Spleen (tissue), 11 donors: ENCODE results near the gene ZNF132. TPM values are rescaled to one million over a fixed set of nuclear protein-coding genes. Genes with fewer than 3 reads are reported as not detected.

Experiments
- DNase-seq: peaks from one replicate; pipeline ENCODE4 v3.0.0-alpha.2; 2020
- H3K27ac ChIP-seq, 8 donors: fragments of 200-600 bp; sonication (generic) in 7 of 8; 1 replicate in 4 of 8; 2 replicates in 4 of 8; pipeline versions ENCODE4 v1.5.0 to v1.8.0; 2016 to 2021; ENCODE audit warnings: inconsistent platforms in 4 of 8, mild to moderate bottlenecking in 4 of 8, moderate library complexity in 1 of 8
- H3K27me3 ChIP-seq, 7 donors: fragments of 200-600 bp; sonication (generic) in 6 of 7; replicated peaks in 1 of 7; 1 replicate in 4 of 7; 2 replicates in 3 of 7; pipeline versions ENCODE4 v1.5.0 to v1.8.0; 2016 to 2021; ENCODE audit warnings: inconsistent platforms in 3 of 7, mild to moderate bottlenecking in 1 of 7
- H3K36me3 ChIP-seq, 6 donors: fragments of 200-600 bp; sonication (generic) in 5 of 6; 1 replicate in 4 of 6; 2 replicates in 2 of 6; pipeline versions ENCODE4 v1.5.0 to v1.8.0; 2016 to 2021; ENCODE audit warnings: inconsistent platforms in 2 of 6
- H3K4me1 ChIP-seq, 6 donors: fragments of 200-600 bp; sonication (generic) in 5 of 6; 1 replicate in 3 of 6; 2 replicates in 3 of 6; pipeline versions ENCODE4 v1.5.0 to v1.8.0; 2016 to 2021; ENCODE audit warnings: inconsistent platforms in 3 of 6
- H3K4me3 ChIP-seq, 8 donors: fragments of 200-600 bp; sonication (generic) in 7 of 8; 1 replicate in 4 of 8; 2 replicates in 4 of 8; pipeline versions ENCODE4 v1.5.0 to v1.8.0; 2016 to 2021; ENCODE audit warnings: inconsistent platforms in 4 of 8, mild to moderate bottlenecking in 4 of 8, moderate library complexity in 2 of 8
- H3K9me3 ChIP-seq, 8 donors: fragments of 200-600 bp; sonication (generic) in 7 of 8; 1 replicate in 4 of 8; 2 replicates in 4 of 8; pipeline versions ENCODE4 v1.5.0 to v1.8.0; 2016 to 2021; ENCODE audit warnings: inconsistent platforms in 4 of 8
- POLR2A ChIP-seq, 3 donors: fragments of 450-650 bp; IDR thresholded peaks; one replicate each; pipeline ENCODE4 v1.5.1; 2017; ENCODE audit warnings: antibody characterized with exemption in 3 of 3, mild to moderate bottlenecking in 1 of 3
- POLR2AphosphoS5 ChIP-seq, 3 donors: sonication (generic); formaldehyde crosslinking; IDR thresholded peaks; one replicate each; pipeline ENCODE4 v1.5.1; 2017; ENCODE audit warnings: antibody characterized with exemption in 3 of 3
- WGBS, 5 donors: extraction: QIAGEN DNeasy Blood & Tissue Kit in 3 of 5; methylation state at CpG; one replicate each; pipeline versions ENCODE4 v1.1.5 to v1.1.7; 2013 to 2018; 5-methylcytosine and 5-hydroxymethylcytosine counted together
- intact Hi-C: fragments of 100-400 bp; cut with DNase I; formaldehyde crosslinking; loops from one replicate; pipeline ENCODE4 v1.15.0; 2023; ENCODE audit warnings: low total_unique reads
- polyA plus RNA-seq, 3 donors: library from polyadenylated mRNA; stranded (reverse); fragments of 200-250 nt; gene quantifications; one replicate each; pipeline ENCODE4 v1.2.1, GENCODE V29; 2013
- total RNA-seq, 7 donors: library from RNA; depleted of rRNA in 3 of 7; stranded (reverse); fragments of >200 nt in 3 of 7; fragmentation: NEBNext Ultra II Directional in 4 of 7; extraction: Animal tissue kit (Norgen Biotek cat#: 25700) in 4 of 7; gene quantifications; one replicate each; pipeline versions ENCODE4 v1.1.0 to v1.2.1, GENCODE V29; 2016 to 2021
- TF ChIP-seq, protein P1 (sequence below), 11 experiments: fragments of 200-600 bp in 7 of 11; fragments of 450-650 bp in 4 of 11; sonication (generic) in 4 of 11; IDR thresholded peaks in 8 of 11; conservative IDR thresholded peaks in 3 of 11; 1 replicate in 7 of 11; 2 replicates in 4 of 11; pipeline versions ENCODE4 v1.4.0 to v1.8.0; 2016 to 2021; ENCODE audit warnings: antibody characterized with exemption in 11 of 11, inconsistent platforms in 4 of 11, mild to moderate bottlenecking in 1 of 11
- donor health status: healthy with polysubstance abuse.
- donor health status: DM: no; HTN: no; CAD: no; lungs with moderate emphysema.
- donor health status: DM: no; HTN: no; CAD: no.
- donor health status: Bipolar disorder and iron deficiency.
- donor health status: healthy.
- donor health status: DM: no; HTN: no; CAD: no.
- donor health status: DM: yes; HTN: yes; CAD: no.

The ZNF132 gene
- total and polyA plus RNA-seq, 10 donors = 0.96 to 10.9 (median 5.4) TPM

DNA sequence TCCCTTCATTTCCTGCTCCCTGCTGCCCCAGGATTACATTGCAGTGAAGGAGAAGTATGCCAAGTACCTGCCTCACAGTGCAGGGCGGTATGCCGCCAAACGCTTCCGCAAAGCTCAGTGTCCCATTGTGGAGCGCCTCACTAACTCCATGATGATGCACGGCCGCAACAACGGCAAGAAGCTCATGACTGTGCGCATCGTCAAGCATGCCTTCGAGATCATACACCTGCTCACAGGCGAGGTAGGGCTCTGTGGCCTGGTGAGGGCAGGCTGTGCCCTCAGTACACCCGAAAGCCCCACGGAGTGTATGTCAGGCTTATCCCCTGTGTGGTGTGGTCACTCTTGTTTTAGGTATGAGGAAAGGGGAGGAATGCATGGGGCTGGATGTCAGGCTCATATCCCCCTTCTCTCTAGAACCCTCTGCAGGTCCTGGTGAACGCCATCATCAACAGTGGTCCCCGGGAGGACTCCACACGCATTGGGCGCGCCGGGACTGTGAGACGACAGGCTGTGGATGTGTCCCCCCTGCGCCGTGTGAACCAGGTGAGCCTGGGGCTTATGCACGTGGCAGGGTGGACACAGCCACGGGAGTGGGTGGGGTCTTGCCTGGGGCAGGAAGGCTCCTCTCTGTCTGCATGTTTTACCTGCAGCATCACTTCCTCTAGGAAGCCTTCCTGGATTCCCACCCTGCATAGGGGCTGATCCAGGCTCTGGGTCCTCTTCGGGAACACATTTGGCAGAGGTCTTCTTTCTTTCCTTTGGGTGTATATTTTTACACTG, 46.8 kb downstream of the ZNF132 start:
- no peak for TF ChIP-seq POLR2A (IDR thresholded peaks at IDR 0.05)
- TF ChIP-seq, protein P1, sequence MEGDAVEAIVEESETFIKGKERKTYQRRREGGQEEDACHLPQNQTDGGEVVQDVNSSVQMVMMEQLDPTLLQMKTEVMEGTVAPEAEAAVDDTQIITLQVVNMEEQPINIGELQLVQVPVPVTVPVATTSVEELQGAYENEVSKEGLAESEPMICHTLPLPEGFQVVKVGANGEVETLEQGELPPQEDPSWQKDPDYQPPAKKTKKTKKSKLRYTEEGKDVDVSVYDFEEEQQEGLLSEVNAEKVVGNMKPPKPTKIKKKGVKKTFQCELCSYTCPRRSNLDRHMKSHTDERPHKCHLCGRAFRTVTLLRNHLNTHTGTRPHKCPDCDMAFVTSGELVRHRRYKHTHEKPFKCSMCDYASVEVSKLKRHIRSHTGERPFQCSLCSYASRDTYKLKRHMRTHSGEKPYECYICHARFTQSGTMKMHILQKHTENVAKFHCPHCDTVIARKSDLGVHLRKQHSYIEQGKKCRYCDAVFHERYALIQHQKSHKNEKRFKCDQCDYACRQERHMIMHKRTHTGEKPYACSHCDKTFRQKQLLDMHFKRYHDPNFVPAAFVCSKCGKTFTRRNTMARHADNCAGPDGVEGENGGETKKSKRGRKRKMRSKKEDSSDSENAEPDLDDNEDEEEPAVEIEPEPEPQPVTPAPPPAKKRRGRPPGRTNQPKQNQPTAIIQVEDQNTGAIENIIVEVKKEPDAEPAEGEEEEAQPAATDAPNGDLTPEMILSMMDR (IDR thresholded peaks at IDR 0.05 in 8 of 11, conservative IDR thresholded peaks at IDR 0.05 in 3 of 11) = no peak
- TF ChIP-seq POLR2AphosphoS5 (IDR thresholded peaks at IDR 0.05) = peak in 1 of 3 donors; percentile 36
- 91 to 95% (median 93%) methylated on average over 17 to 26 of the region's 26 CpGs for WGBS, 5 donors
- DNase-seq = no peak

DNA sequence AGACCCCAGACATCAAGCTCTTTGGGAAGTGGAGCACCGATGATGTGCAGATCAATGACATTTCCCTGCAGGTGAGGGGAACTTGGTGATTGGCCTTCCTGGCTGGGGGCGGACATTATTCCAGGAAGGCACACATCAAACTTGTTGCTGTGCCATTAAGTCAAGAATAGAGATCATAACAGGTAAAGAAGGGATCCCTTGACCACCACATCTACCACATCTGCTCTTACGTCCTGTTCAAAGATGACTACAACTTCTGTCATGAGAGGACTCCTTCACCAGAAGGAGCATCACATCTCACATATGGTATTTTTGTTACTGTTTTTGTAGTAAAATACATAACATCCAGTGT, 51.8 kb downstream of the ZNF132 start:
- H3K27ac ChIP-seq = peak overlapping the region in 1 of 8 donors; percentile 93

More for the DNA sequence above, 46.8 kb downstream of the ZNF132 start:
- intact Hi-C loops = no loop called here
- Histone ChIP-seq H3K4me1 (peaks cover 1 to 61% (median 37%) of the 10 kb centered on the region in 6 donors), H3K27ac (no peak overlapping the region), H3K36me3 (peaks cover 3 to 74% (median 61%) of the 10 kb centered on the region in 6 donors), H3K4me3 (no peak overlapping the region), H3K9me3 (no peaks in the 10 kb centered on the region), H3K27me3 (peaks cover 0 to 29% (median 18%) of the 10 kb centered on the region in 7 donors)

DNA sequence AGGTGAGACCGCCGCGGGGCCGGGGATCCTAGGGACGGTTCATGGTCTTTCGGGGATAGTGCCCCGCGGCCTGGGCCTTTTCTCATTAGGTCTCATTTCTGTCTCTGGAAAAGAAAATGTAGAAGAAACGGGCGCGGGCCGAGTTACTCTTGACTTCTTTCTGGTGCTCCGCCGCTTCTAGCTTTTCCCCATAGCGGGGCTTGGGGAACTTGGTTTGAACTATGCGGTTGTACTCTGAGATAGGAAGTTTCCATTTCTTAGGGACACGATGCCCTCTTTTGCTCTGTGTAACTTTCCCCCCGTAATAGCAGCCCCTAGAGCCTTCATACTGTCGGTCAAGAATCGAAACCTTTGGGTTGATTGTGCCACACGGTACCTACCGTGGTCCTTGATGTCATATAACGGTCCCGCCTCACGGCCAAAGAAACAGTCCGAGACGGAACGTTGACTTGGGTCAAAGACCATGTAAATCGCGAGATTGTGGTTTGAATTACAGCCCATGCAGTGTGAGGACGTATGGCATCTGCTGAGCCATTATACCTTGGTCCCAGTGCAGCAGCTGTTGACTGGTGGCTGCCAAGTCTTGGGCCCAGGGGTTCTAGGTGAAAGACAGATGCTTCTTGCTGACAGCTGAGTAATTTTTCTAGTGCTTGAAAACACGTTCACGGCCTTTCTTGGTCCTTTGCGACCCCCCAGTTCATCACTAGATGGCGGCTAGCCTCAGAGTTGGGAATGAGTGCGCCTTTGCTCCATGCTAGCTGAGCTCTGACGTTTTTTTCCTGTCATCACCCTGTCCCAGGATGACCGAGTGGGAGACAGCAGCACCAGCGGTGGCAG, 52.4 kb downstream of the ZNF132 start:
- peak; percentile 56 for DNase-seq
- intact Hi-C loops = no loop called here
- no peaks in the 10 kb centered on the region for H3K9me3 ChIP-seq
- peaks cover 15 to 76% (median 46%) of the 10 kb centered on the region in 6 donors for H3K4me1 ChIP-seq
- TF ChIP-seq POLR2A (IDR thresholded peaks at IDR 0.05) = no peak
- no peak for TF ChIP-seq POLR2AphosphoS5 (IDR thresholded peaks at IDR 0.05)
- TF ChIP-seq, protein P1 (IDR thresholded peaks at IDR 0.05 in 8 of 11, conservative IDR thresholded peaks at IDR 0.05 in 3 of 11) = no peak
- peak overlapping the region; percentile 93 to 99 (median 98) for H3K27ac ChIP-seq
- H3K27me3 ChIP-seq = no peaks in the 10 kb centered on the region
- H3K36me3 ChIP-seq = peaks cover 0 to 47% (median 34%) of the 10 kb centered on the region in 6 donors
- WGBS, 5 donors = 6 to 15% (median 8%) methylated on average over 31 to 39 of the region's 39 CpGs
- H3K4me3 ChIP-seq = peak overlapping the region; percentile 70 to 93 (median 78)

More for the DNA sequence above, 51.8 kb downstream of the ZNF132 start:
- Histone ChIP-seq H3K9me3 (no peaks in the 10 kb centered on the region), H3K4me3 (peak overlapping the region in 7 of 8 donors; percentile 70 to 93 (median 77)), H3K36me3 (peaks cover under 1 to 53% (median 40%) of the 10 kb centered on the region in 6 donors), H3K27me3 (no peaks in the 10 kb centered on the region), H3K4me1 (peaks cover 15 to 71% (median 46%) of the 10 kb centered on the region in 6 donors)
- intact Hi-C loops = no loop called here
- WGBS, 5 donors = 76 to 90% (median 80%) methylated on average over 3 of the region's 3 CpGs
- TF ChIP-seq POLR2A (IDR thresholded peaks at IDR 0.05) = no peak
- TF ChIP-seq POLR2AphosphoS5 (IDR thresholded peaks at IDR 0.05) = no peak
- TF ChIP-seq, protein P1 (IDR thresholded peaks at IDR 0.05 in 8 of 11, conservative IDR thresholded peaks at IDR 0.05 in 3 of 11) = no peak
- DNase-seq = no peak
